K562 (cell line): ENCODE results near the gene MAN2A1.

Source experiments
- CHD4 ChIP-seq: fragments of 200-600 bp; sonication (generic); IDR thresholded peaks from 3 replicates; pipeline ENCODE4 v1.6.1; 2012; ENCODE audit warnings: low read depth, mild to moderate bottlenecking, mixed read lengths, low read length, inconsistent platforms; ENCODE audit not compliant: insufficient read depth, insufficient replicate concordance, poor library complexity, severe bottlenecking
- CTCF ChIP-seq, 3 experiments: IDR thresholded peaks in 2 of 3; conservative IDR thresholded peaks in 1 of 3; 2 replicates each; pipeline ENCODE4 v1.5.1; 2011 to 2012; ENCODE audit warnings: low read length in 3 of 3, mild to moderate bottlenecking in 3 of 3, control low read depth in 2 of 3, improper control_type of control experiment in 1 of 3, inconsistent platforms in 1 of 3, low read depth in 1 of 3, mixed read lengths in 1 of 3, moderate library complexity in 1 of 3; ENCODE audit not compliant: insufficient read depth in 2 of 3
- FOXM1 ChIP-seq, 2 experiments: fragments of 450-650 bp in 1 of 2; sonication (generic) in 1 of 2; formaldehyde crosslinking in 1 of 2; IDR thresholded peaks; 2 replicates each; pipeline versions ENCODE4 v1.6.1 to v1.9.0; 2017 to 2022; ENCODE audit warnings: low read depth in 2 of 2, mild to moderate bottlenecking in 2 of 2, missing genetic modification reagents in 1 of 2, moderate library complexity in 1 of 2
- PHF8 ChIP-seq: fragments of 200-600 bp; sonication (generic); IDR thresholded peaks from 2 replicates; pipeline ENCODE4 v1.6.1; 2012; ENCODE audit warnings: mixed run types, mild to moderate bottlenecking, inconsistent platforms, low read length, moderate library complexity, borderline replicate concordance
- POLR2A ChIP-seq: fragments of 450-650 bp; conservative IDR thresholded peaks from 2 replicates; pipeline ENCODE4 v1.6.1; 2016
- POLR2AphosphoS2 ChIP-seq: IDR thresholded peaks from 2 replicates; pipeline ENCODE4 v1.6.1; 2012; ENCODE audit warnings: low read length, improper control_type of control experiment
- PRPF4 ChIP-seq: fragments of 200-400 bp; formaldehyde crosslinking; IDR thresholded peaks from one replicate; pipeline ENCODE4 v1.6.1; 2017; ENCODE audit warnings: low read length, low read depth, mild to moderate bottlenecking; ENCODE audit not compliant: insufficient read depth, poor library complexity, severe bottlenecking
- RAD21 ChIP-seq, 2 experiments: fragments of 250-450 bp in 1 of 2; fragments of 450-650 bp in 1 of 2; sonication (Bioruptor Pico) in 1 of 2; formaldehyde crosslinking in 1 of 2; IDR thresholded peaks in 1 of 2; conservative IDR thresholded peaks in 1 of 2; 2 replicates each; pipeline versions ENCODE4 v1.4.0 to v1.8.0; 2020 to 2022; ENCODE audit warnings: mild to moderate bottlenecking in 2 of 2, moderate library complexity in 1 of 2
- RBM34 ChIP-seq: fragments of 200-400 bp; formaldehyde crosslinking; IDR thresholded peaks from 2 replicates; pipeline ENCODE4 v1.6.1; 2018; ENCODE audit warnings: low read length, borderline replicate concordance; ENCODE audit not compliant: insufficient read depth

DNA sequence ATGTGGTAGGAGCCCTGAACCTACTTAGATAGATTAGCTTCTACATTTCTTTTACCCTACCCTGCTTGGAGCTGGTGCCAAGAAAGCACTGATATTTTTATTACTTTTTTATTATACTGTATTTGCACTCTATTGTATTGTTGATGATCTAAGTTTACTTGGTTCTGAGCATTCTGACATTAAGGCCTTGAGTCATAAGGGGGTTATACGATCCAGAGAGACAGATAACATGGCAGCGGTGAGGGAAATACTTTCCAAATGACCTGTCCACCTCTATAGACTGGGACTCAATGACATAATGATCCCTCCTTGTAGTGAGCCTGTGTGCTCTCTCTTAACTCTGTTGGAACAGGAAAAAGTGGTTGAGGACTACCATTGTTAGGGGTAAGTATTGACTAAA is 176.3 kb downstream of the MAN2A1 start:
- no peak for TF ChIP-seq PHF8
- no peak for TF ChIP-seq POLR2AphosphoS2
- TF ChIP-seq RBM34, result no peak
- TF ChIP-seq CHD4, result no peak
- no peak for TF ChIP-seq RAD21 (CRISPR knock-in tag; conservative IDR thresholded peaks at IDR 0.05 in 1 of 2, IDR thresholded peaks at IDR 0.05 in 1 of 2)
- no peak for TF ChIP-seq CTCF (IDR thresholded peaks at IDR 0.05 in 2 of 3, conservative IDR thresholded peaks at IDR 0.05 in 1 of 3; ENCODE audit: insufficient read depth in 2 of 3, low read depth in 1 of 3, low read length in 3 of 3)
- TF ChIP-seq PRPF4, result no peak
- TF ChIP-seq FOXM1 (IDR thresholded peaks at IDR 0.05; ENCODE audit: low read depth), result no peak
- TF ChIP-seq FOXM1 (CRISPR knock-in tag; IDR thresholded peaks at IDR 0.05; ENCODE audit: low read depth), result no peak
- TF ChIP-seq POLR2A, result no peak
